A673 (cell line): ENCODE data around the gene HMG20A. TPM values are rescaled to one million over a fixed set of nuclear protein-coding genes. Genes with fewer than 3 reads are reported as not detected.

Experiments
- BruUV-seq: library from RNA; stranded (reverse); fragments of 400-500 nt; replicated peaks from 2 replicates; lab custom pipeline; 2021; lab: Mats Ljungman, UMichigan
- CTCF ChIA-PET: fragments of 300-600 bp; sonication (Branson Sonifier 250); formaldehyde crosslinking; loops from one replicate; lab custom pipeline; 2022; ENCODE audit warnings: antibody characterized with exemption; lab: Charles Lee
- POLR2A ChIA-PET: fragments of 300-600 bp; sonication (Branson Sonifier 250); formaldehyde crosslinking; loops from one replicate; lab custom pipeline; 2022; ENCODE audit warnings: antibody characterized with exemption; ENCODE audit not compliant: low non-redundant PET; lab: Charles Lee
- DNase-seq: peaks from one replicate; pipeline ENCODE4 v3.0.0-alpha.2; 2015; ENCODE audit warnings: low spot score
- H3K27ac ChIP-seq: fragments of 200-600 bp; sonication (generic); 2 replicates; pipeline ENCODE4 v1.5.1; 2016; ENCODE audit warnings: mixed run types, low read depth, mild to moderate bottlenecking, mixed read lengths, antibody characterized with exemption, low read length; ENCODE audit not compliant: poor library complexity, severe bottlenecking
- H3K27me3 ChIP-seq: fragments of 200-600 bp; sonication (generic); replicated peaks from 2 replicates; pipeline ENCODE4 v1.6.1; 2017; ENCODE audit warnings: mixed run types, low read depth, mild to moderate bottlenecking, mixed read lengths, antibody characterized with exemption, low read length; ENCODE audit not compliant: insufficient read depth, poor library complexity
- H3K36me3 ChIP-seq: fragments of 200-600 bp; sonication (generic); 2 replicates; pipeline ENCODE4 v1.6.1; 2016; ENCODE audit warnings: mixed run types, mild to moderate bottlenecking, mixed read lengths, antibody characterized with exemption, low read length; ENCODE audit not compliant: insufficient read depth, poor library complexity, severe bottlenecking
- H3K4me1 ChIP-seq: fragments of 200-600 bp; sonication (generic); 2 replicates; pipeline ENCODE4 v1.6.1; 2017; ENCODE audit warnings: mixed run types, mild to moderate bottlenecking, mixed read lengths, antibody characterized with exemption, low read length; ENCODE audit not compliant: insufficient read depth, poor library complexity, severe bottlenecking
- H3K4me3 ChIP-seq: fragments of 200-600 bp; sonication (generic); 2 replicates; pipeline ENCODE4 v1.5.1; 2016; ENCODE audit warnings: low read depth, mixed run types, mild to moderate bottlenecking, mixed read lengths, low read length; ENCODE audit not compliant: poor library complexity, severe bottlenecking
- H3K9me3 ChIP-seq: fragments of 200-600 bp; sonication (generic); 2 replicates; pipeline ENCODE4 v1.6.1; 2016; ENCODE audit warnings: mixed run types, low read depth, mild to moderate bottlenecking, mixed read lengths, antibody characterized with exemption, low read length; ENCODE audit not compliant: poor library complexity, severe bottlenecking
- EZH2 ChIP-seq: fragments of 200-600 bp; sonication (generic); IDR thresholded peaks from 2 replicates; pipeline ENCODE4 v1.6.1; 2017; ENCODE audit warnings: borderline replicate concordance, low read depth, mild to moderate bottlenecking, mixed read lengths, antibody characterized with exemption, low read length; ENCODE audit not compliant: poor library complexity, severe bottlenecking
- intact Hi-C: fragments of 100-400 bp; cut with micrococcal nuclease; formaldehyde crosslinking; loops from one replicate; pipeline ENCODE4 v1.10.0; 2022; ENCODE audit not compliant: unreplicated experiment
- total RNA-seq: library from RNA; stranded (reverse); gene quantifications from 2 replicates; pipeline ENCODE4 v1.2.3, GENCODE V29; 2021
- TF ChIP-seq, protein P1 (sequence below): fragments of 300-800, 200-600 bp; sonication (generic); conservative IDR thresholded peaks from 2 replicates; pipeline ENCODE4 v1.5.1; 2017; ENCODE audit warnings: low read depth, mild to moderate bottlenecking, antibody characterized with exemption, low read length, moderate library complexity, mixed read lengths

Gene HMG20A
- total RNA-seq, 1 experiment from 2014 or later: 43.2 TPM

DNA sequence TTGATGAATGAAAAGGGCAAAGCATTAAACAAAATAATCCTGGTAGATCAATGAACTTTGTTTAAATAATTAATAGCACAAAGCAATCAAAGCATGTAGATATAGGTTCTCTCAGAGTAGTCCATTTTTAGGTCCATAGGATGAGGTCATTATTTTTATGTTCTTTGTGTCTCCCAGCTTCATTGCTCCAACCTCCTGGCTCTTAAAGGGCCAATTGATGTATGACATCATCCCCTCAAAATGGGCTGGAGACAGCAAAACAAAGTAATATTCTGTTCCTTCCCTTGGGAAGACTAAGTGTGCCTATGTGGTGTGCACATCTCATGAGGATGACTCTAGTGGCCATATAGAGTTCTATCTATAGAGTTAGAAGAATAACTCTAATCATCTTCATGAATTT lies 49.5 kb downstream of the HMG20A start:
- no peak overlapping the region for H3K4me3 ChIP-seq
- H3K27me3 ChIP-seq: no peaks in the 10 kb centered on the region
- no TSS peak for BruUV-seq
- CTCF ChIA-PET: no interaction called here
- intact Hi-C loops: no loop called here
- H3K4me1 ChIP-seq: peaks cover 16% of the 10 kb centered on the region
- POLR2A ChIA-PET: no interaction called here
- H3K36me3 ChIP-seq: peaks cover 33% of the 10 kb centered on the region
- H3K27ac ChIP-seq: no peak overlapping the region
- no peaks in the 10 kb centered on the region for H3K9me3 ChIP-seq
- DNase-seq: no peak
- TF ChIP-seq EZH2: no peak
- TF ChIP-seq, protein P1, sequence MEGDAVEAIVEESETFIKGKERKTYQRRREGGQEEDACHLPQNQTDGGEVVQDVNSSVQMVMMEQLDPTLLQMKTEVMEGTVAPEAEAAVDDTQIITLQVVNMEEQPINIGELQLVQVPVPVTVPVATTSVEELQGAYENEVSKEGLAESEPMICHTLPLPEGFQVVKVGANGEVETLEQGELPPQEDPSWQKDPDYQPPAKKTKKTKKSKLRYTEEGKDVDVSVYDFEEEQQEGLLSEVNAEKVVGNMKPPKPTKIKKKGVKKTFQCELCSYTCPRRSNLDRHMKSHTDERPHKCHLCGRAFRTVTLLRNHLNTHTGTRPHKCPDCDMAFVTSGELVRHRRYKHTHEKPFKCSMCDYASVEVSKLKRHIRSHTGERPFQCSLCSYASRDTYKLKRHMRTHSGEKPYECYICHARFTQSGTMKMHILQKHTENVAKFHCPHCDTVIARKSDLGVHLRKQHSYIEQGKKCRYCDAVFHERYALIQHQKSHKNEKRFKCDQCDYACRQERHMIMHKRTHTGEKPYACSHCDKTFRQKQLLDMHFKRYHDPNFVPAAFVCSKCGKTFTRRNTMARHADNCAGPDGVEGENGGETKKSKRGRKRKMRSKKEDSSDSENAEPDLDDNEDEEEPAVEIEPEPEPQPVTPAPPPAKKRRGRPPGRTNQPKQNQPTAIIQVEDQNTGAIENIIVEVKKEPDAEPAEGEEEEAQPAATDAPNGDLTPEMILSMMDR: no peak

DNA sequence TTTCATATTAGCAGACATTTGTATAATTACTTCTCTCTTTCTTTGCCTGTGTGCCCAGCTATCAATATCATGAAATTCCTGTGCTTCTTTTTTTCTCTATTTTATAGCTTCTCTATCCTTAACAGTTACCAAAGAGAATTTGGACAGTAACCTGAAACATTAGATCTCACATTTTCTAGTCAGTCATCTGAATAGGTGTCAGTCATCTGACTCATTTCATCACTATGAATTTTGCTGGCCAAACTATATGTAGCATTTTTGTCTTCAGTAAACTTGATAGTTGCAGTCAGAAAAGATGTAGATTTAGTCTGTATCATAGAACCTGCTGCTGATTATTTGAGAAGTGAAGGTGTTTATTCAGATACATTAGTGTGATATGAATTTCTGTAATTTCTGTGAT lies 52.6 kb downstream of the HMG20A start:
- no peak for TF ChIP-seq EZH2
- TF ChIP-seq, protein P1: no peak
- Histone ChIP-seq H3K4me1 (peaks cover 36% of the 10 kb centered on the region), H3K36me3 (peaks cover 27% of the 10 kb centered on the region), H3K27me3 (no peaks in the 10 kb centered on the region), H3K27ac (peak overlapping the region; percentile 17), H3K9me3 (no peaks in the 10 kb centered on the region), H3K4me3 (no peak overlapping the region)
- ChIA-PET POLR2A (no interaction called here), CTCF (no interaction called here)
- BruUV-seq: no TSS peak
- intact Hi-C loops: no loop called here
- DNase-seq: no peak

DNA sequence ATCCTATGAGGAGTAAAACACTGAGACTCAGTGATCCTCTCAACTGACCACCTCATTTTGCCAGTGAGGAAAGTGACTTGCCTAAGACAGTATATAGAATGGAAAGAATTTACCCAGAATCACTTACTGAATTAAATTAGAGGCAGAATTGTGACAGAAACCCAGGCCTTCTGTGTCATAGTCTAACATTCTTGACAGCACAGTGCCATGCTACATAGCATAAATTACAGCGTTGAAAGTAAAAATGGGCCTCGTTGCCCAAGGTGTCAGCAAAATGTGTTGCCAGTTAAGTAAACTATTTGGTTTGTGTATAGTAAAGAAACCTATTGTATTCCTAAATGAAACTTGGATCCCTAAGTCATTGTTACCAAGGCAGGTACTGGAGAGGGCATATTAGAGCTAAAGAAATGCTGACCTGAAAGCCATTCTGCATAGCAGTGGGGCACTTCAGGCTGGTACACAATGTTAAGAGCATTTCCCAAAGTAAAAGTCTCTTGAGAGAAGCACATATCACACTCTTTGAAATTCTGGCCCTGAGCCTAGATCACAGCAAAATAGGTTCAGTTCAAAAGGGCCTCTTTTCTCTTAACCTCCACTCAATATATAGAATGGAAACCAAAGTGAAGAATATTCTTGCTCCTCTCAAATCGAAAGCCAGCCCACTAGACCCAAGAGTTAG lies 53.8 kb downstream of the HMG20A start:
- no TSS peak for BruUV-seq
- peaks cover 26% of the 10 kb centered on the region for H3K36me3 ChIP-seq
- TF ChIP-seq, protein P1: no peak
- no peak for TF ChIP-seq EZH2

More for the DNA sequence above, 53.8 kb downstream of the HMG20A start:
- Histone ChIP-seq H3K27me3 (no peaks in the 10 kb centered on the region), H3K9me3 (no peaks in the 10 kb centered on the region), H3K4me3 (no peak overlapping the region), H3K4me1 (peaks cover 39% of the 10 kb centered on the region), H3K27ac (peak overlapping the region; percentile 62)
- CTCF ChIA-PET: interaction anchor here (0.5 kb wide), 1 partner anchor 380 kb away, joined by 4 read pairs; no protein-coding TSS in a partner anchor
- peak; percentile 53 for DNase-seq
- intact Hi-C loops: no loop called here
- POLR2A ChIA-PET: no interaction called here
